Measurements from ENCODE around the gene FOXC1. TPM values are rescaled to one million over a fixed set of nuclear protein-coding genes. Genes with fewer than 3 reads are reported as not detected.

The FOXC1 gene
- total and polyA plus RNA-seq, 8 donors = 0.25 to 8.3 (median 2.8) TPM

- no peak overlapping the region for H3K27ac ChIP-seq
- WGBS, 5 donors = 90 to 95% (median 93%) methylated on average over 11 of the region's 11 CpGs
Observed at GRCh38 chr6:1576711-1577110, 33.0 kb upstream of the FOXC1 start.

DNA sequence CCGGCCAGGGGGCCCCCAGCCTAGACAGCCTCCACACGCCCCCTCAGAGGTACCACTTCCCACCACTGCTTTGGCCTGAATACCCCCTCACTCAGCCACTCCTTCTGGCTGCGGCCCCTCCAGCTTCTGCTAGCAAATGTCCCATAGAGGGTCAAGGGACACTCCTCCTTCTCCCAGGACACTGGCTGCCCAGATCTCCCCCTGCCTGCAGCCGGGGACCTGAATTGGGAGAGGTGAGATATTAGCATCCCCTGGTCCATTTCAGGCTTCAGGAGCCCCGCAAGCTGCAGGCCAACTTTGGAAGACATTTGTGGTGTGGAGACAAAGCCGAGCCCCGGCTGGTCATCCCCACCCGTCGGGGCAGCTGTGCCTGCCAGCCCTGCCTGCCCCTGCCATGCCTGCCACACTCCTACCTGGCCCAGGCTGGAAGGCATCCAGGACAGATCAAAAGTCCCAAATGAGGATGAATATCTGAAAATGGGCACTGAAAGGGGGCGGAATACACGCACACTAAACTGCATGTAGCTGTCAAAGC is 32.5 kb upstream of the FOXC1 start:
- peaks cover 0 to 16% (median 0%) of the 10 kb centered on the region in 3 donors for H3K27me3 ChIP-seq
- no peak overlapping the region for H3K4me3 ChIP-seq
- 88 to 94% (median 91%) methylated on average over 9 to 11 of the region's 11 CpGs for WGBS, 5 donors
- no peak for DNase-seq
- H3K9me3 ChIP-seq = no peaks in the 10 kb centered on the region
- intact Hi-C loops (cut with DNase I; ENCODE audit: low total_unique reads) = no loop called here
- peaks cover 0 to 8% (median 0%) of the 10 kb centered on the region in 4 donors for H3K4me1 ChIP-seq
- no peaks in the 10 kb centered on the region for H3K36me3 ChIP-seq
- no peak for TF ChIP-seq POLR2AphosphoS5 (IDR thresholded peaks at IDR 0.05)
- TF ChIP-seq EP300 (IDR thresholded peaks at IDR 0.05) = no peak
- no peak for TF ChIP-seq CTCF (IDR thresholded peaks at IDR 0.05)
- TF ChIP-seq POLR2A (IDR thresholded peaks at IDR 0.05) = no peak
- no peak overlapping the region for H3K27ac ChIP-seq

More at GRCh38 chr6:1576711-1577110, 33.0 kb upstream of the FOXC1 start:
- no peak for TF ChIP-seq EP300 (IDR thresholded peaks at IDR 0.05)
- TF ChIP-seq POLR2AphosphoS5 (IDR thresholded peaks at IDR 0.05) = no peak
- TF ChIP-seq CTCF (IDR thresholded peaks at IDR 0.05) = no peak
- intact Hi-C loops (cut with DNase I; ENCODE audit: low total_unique reads) = no loop called here
- DNase-seq = no peak
- Histone ChIP-seq H3K36me3 (no peaks in the 10 kb centered on the region), H3K4me3 (no peak overlapping the region), H3K4me1 (peaks cover 0 to 8% (median 0%) of the 10 kb centered on the region in 4 donors), H3K9me3 (peaks cover 0 to 5% (median 2%) of the 10 kb centered on the region in 4 donors), H3K27me3 (peaks cover 0 to 16% (median 0%) of the 10 kb centered on the region in 3 donors)

- whole genome bisulfite sequencing, 5 donors = 86 to 92% (median 89%) methylated on average over 19 of the region's 19 CpGs
- DNase-seq = no peak
- H3K9me3 ChIP-seq = no peaks in the 10 kb centered on the region
- peaks cover 0 to 8% (median 0%) of the 10 kb centered on the region in 4 donors for H3K4me1 ChIP-seq
- intact Hi-C loops (cut with DNase I; ENCODE audit: low total_unique reads) = no loop called here
- no peak for TF ChIP-seq EP300 (IDR thresholded peaks at IDR 0.05)
- TF ChIP-seq CTCF (IDR thresholded peaks at IDR 0.05) = no peak
- TF ChIP-seq POLR2A (IDR thresholded peaks at IDR 0.05) = no peak
- H3K36me3 ChIP-seq = no peaks in the 10 kb centered on the region
- H3K4me3 ChIP-seq = no peak overlapping the region
- H3K27me3 ChIP-seq = peaks cover 0 to 16% (median 0%) of the 10 kb centered on the region in 3 donors
- H3K27ac ChIP-seq = no peak overlapping the region
Observed at GRCh38 chr6:1577896-1578745, 31.6 kb upstream of the FOXC1 start.

- no peaks in the 10 kb centered on the region for H3K9me3 ChIP-seq
- peaks cover 0 to 8% (median 0%) of the 10 kb centered on the region in 4 donors for H3K4me1 ChIP-seq
- no peak overlapping the region for H3K4me3 ChIP-seq
- DNase-seq = no peak
- H3K27ac ChIP-seq = no peak overlapping the region
- H3K36me3 ChIP-seq = no peaks in the 10 kb centered on the region
- TF ChIP-seq POLR2AphosphoS5 (IDR thresholded peaks at IDR 0.05) (no peak), EP300 (IDR thresholded peaks at IDR 0.05) (no peak), POLR2A (IDR thresholded peaks at IDR 0.05) (no peak)
- WGBS, 5 donors = 78 to 86% (median 84%) methylated on average over 5 of the region's 5 CpGs
- peaks cover 0 to 16% (median 0%) of the 10 kb centered on the region in 3 donors for H3K27me3 ChIP-seq
- intact Hi-C loops (cut with DNase I; ENCODE audit: low total_unique reads) = no loop called here
Observed at GRCh38 chr6:1579096-1579495, 30.6 kb upstream of the FOXC1 start.

Data from stomach (tissue), 9 donors.